22Rv1 (cell line): ENCODE results near the gene DHRS9.

Source experiments
- ZFX ChIP-seq: fragments of 450-650 bp; IDR thresholded peaks from 2 replicates; pipeline ENCODE4 v1.6.1; 2017; ENCODE audit warnings: antibody characterized with exemption, borderline replicate concordance
- TF ChIP-seq, protein P1 (sequence below): fragments of 450-650 bp; IDR thresholded peaks from 2 replicates; pipeline ENCODE4 v1.5.1; 2017; ENCODE audit warnings: mild to moderate bottlenecking

- TF ChIP-seq, protein P1, sequence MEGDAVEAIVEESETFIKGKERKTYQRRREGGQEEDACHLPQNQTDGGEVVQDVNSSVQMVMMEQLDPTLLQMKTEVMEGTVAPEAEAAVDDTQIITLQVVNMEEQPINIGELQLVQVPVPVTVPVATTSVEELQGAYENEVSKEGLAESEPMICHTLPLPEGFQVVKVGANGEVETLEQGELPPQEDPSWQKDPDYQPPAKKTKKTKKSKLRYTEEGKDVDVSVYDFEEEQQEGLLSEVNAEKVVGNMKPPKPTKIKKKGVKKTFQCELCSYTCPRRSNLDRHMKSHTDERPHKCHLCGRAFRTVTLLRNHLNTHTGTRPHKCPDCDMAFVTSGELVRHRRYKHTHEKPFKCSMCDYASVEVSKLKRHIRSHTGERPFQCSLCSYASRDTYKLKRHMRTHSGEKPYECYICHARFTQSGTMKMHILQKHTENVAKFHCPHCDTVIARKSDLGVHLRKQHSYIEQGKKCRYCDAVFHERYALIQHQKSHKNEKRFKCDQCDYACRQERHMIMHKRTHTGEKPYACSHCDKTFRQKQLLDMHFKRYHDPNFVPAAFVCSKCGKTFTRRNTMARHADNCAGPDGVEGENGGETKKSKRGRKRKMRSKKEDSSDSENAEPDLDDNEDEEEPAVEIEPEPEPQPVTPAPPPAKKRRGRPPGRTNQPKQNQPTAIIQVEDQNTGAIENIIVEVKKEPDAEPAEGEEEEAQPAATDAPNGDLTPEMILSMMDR = no peak
- no peak for TF ChIP-seq ZFX
Observed at GRCh38 chr2:169066897-169067296, 2.5 kb upstream of the DHRS9 start.
